ENCODE measurements around the gene TNK2.

The TNK2 gene

GRCh38 chr3:195849322-195850074 is 58.9 kb downstream of the TNK2 start:
- no peak overlapping the region for H3K27ac ChIP-seq (ENCODE audit: low read depth, low read length)
- no peaks in the 10 kb centered on the region for H3K79me2 ChIP-seq (ENCODE audit: insufficient read depth, low read length)
- TF ChIP-seq EZH2phosphoT487 (conservative IDR thresholded peaks at IDR 0.05; ENCODE audit: low read length) = no peak
- TF ChIP-seq CTCF (IDR thresholded peaks at IDR 0.05; ENCODE audit: insufficient read depth, low read length, poor library complexity, severe bottlenecking) = no peak
- no peak overlapping the region for H3K4me3 ChIP-seq (ENCODE audit: insufficient read depth, low read length, poor library complexity, severe bottlenecking)
- H4K20me1 ChIP-seq (ENCODE audit: low read depth, low read length) = no peaks in the 10 kb centered on the region
- H2AFZ ChIP-seq (ENCODE audit: low read depth, low read length, severe bottlenecking) = no peak overlapping the region
- H3K36me3 ChIP-seq (ENCODE audit: low read length) = no peaks in the 10 kb centered on the region
- no peaks in the 10 kb centered on the region for H3K27me3 ChIP-seq (ENCODE audit: low read length)
- no peak overlapping the region for H3K9ac ChIP-seq (ENCODE audit: low read length)
- H3K9me2 ChIP-seq (replicated peaks; ENCODE audit: insufficient read depth, low read length) = no peaks in the 10 kb centered on the region
- no peaks in the 10 kb centered on the region for H3K9me3 ChIP-seq (ENCODE audit: insufficient read depth, low read length)
- H3F3A ChIP-seq (ENCODE audit: insufficient read depth) = 0 out of 2 replicates have a peak, but pooled peaks cover 3% of the 10 kb centered on the region
- no peak overlapping the region for H3K4me2 ChIP-seq (ENCODE audit: low read depth, low read length, poor library complexity, severe bottlenecking)

GRCh38 chr3:195847055-195847950 is 61.0 kb downstream of the TNK2 start:
- Histone ChIP-seq H3K27me3 (ENCODE audit: low read length) (no peaks in the 10 kb centered on the region), H3K79me2 (ENCODE audit: insufficient read depth, low read length) (no peaks in the 10 kb centered on the region), H3K36me3 (ENCODE audit: low read length) (no peaks in the 10 kb centered on the region), H3F3A (ENCODE audit: insufficient read depth) (0 out of 2 replicates have a peak, but pooled peaks cover 3% of the 10 kb centered on the region), H3K4me3 (ENCODE audit: insufficient read depth, low read length, poor library complexity, severe bottlenecking) (no peak overlapping the region), H3K9ac (ENCODE audit: low read length) (no peak overlapping the region), H3K4me2 (ENCODE audit: low read depth, low read length, poor library complexity, severe bottlenecking) (no peak overlapping the region), H3K9me3 (ENCODE audit: insufficient read depth, low read length) (no peaks in the 10 kb centered on the region), H3K9me2 (replicated peaks; ENCODE audit: insufficient read depth, low read length) (no peaks in the 10 kb centered on the region), H4K20me1 (ENCODE audit: low read depth, low read length) (no peaks in the 10 kb centered on the region), H3K27ac (ENCODE audit: low read depth, low read length) (no peak overlapping the region), H2AFZ (ENCODE audit: low read depth, low read length, severe bottlenecking) (no peak overlapping the region)
- TF ChIP-seq EZH2phosphoT487 (conservative IDR thresholded peaks at IDR 0.05; ENCODE audit: low read length) = no peak
- no peak for TF ChIP-seq CTCF (IDR thresholded peaks at IDR 0.05; ENCODE audit: insufficient read depth, low read length, poor library complexity, severe bottlenecking)

DNA sequence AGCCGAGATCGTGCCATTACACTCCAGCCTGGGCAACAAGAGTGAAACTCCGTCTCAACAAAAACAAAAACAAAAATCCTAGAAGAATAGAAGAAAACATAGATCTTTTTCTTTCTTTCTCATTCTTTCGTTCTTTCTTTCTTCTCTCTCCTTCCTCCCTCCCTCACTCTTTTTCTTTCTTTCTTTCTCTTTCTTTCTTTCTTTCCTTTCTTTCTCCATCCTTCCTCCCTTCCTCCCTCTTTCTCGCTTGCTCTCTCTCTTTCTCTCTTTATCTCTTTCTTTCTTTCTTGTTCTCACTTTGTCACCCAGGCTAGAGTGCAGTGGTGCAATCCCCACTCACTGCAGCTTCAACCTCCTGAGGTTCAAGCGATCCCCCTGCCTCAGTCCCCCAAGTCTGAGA is 62.9 kb downstream of the TNK2 start:
- H3K79me2 ChIP-seq (ENCODE audit: insufficient read depth, low read length) = no peaks in the 10 kb centered on the region
- H4K20me1 ChIP-seq (ENCODE audit: low read depth, low read length) = no peaks in the 10 kb centered on the region
- 0 out of 2 replicates have a peak, but pooled peaks cover 3% of the 10 kb centered on the region for H3F3A ChIP-seq (ENCODE audit: insufficient read depth)
- no peak overlapping the region for H3K4me2 ChIP-seq (ENCODE audit: low read depth, low read length, poor library complexity, severe bottlenecking)
- no peaks in the 10 kb centered on the region for H3K9me2 ChIP-seq (replicated peaks; ENCODE audit: insufficient read depth, low read length)
- no peak overlapping the region for H3K9ac ChIP-seq (ENCODE audit: low read length)
- no peak overlapping the region for H3K4me3 ChIP-seq (ENCODE audit: insufficient read depth, low read length, poor library complexity, severe bottlenecking)
- TF ChIP-seq EZH2phosphoT487 (conservative IDR thresholded peaks at IDR 0.05; ENCODE audit: low read length) = no peak
- TF ChIP-seq CTCF (IDR thresholded peaks at IDR 0.05; ENCODE audit: insufficient read depth, low read length, poor library complexity, severe bottlenecking) = no peak
- H3K9me3 ChIP-seq (ENCODE audit: insufficient read depth, low read length) = no peaks in the 10 kb centered on the region
- H3K27me3 ChIP-seq (ENCODE audit: low read length) = no peaks in the 10 kb centered on the region
- no peak overlapping the region for H3K27ac ChIP-seq (ENCODE audit: low read depth, low read length)
- no peaks in the 10 kb centered on the region for H3K36me3 ChIP-seq (ENCODE audit: low read length)
- H2AFZ ChIP-seq (ENCODE audit: low read depth, low read length, severe bottlenecking) = no peak overlapping the region
